ENCODE results near the gene RAB3IP.
"Not testable (repeated sequence)": the region's sequence is repeated elsewhere in the genome, so short reads cannot be mapped to it uniquely, and the experiment has no call there.

RAB3IP gene

GRCh38 chr12:69807101-69807897 is 68.6 kb downstream of the RAB3IP start:
- not testable (repeated sequence) for H3K4me3 Mint-ChIP-seq; H3K4me1 Mint-ChIP-seq (ENCODE audit: low read depth); H3K27me3 Mint-ChIP-seq (ENCODE audit: low read depth); H3K27ac Mint-ChIP-seq
- Mint-ChIP-seq H3K9me3 (peaks cover 27% of the 10 kb centered on the region), H3K36me3 (ENCODE audit: low read depth) (peaks cover 23% of the 10 kb centered on the region)

GRCh38 chr12:69810870-69811498 is 72.3 kb downstream of the RAB3IP start:
- H3K4me1 Mint-ChIP-seq (ENCODE audit: low read depth): peaks cover 1% of the 10 kb centered on the region
- no peak overlapping the region for H3K4me3 Mint-ChIP-seq
- H3K9me3 Mint-ChIP-seq: peaks cover 22% of the 10 kb centered on the region
- no peak overlapping the region for H3K27ac Mint-ChIP-seq
- no peaks in the 10 kb centered on the region for H3K27me3 Mint-ChIP-seq (ENCODE audit: low read depth)
- peaks cover 21% of the 10 kb centered on the region for H3K36me3 Mint-ChIP-seq (ENCODE audit: low read depth)

- Mint-ChIP-seq H3K4me3 (no peak overlapping the region), H3K36me3 (ENCODE audit: low read depth) (peaks cover 2% of the 10 kb centered on the region), H3K9me3 (no peaks in the 10 kb centered on the region), H3K27ac (no peak overlapping the region), H3K4me1 (ENCODE audit: low read depth) (peaks cover 3% of the 10 kb centered on the region), H3K27me3 (ENCODE audit: low read depth) (no peaks in the 10 kb centered on the region)
Observed at GRCh38 chr12:69816082-69816481, 77.4 kb downstream of the RAB3IP start.

GRCh38 chr12:69821032-69821455 is 82.4 kb downstream of the RAB3IP start:
- Mint-ChIP-seq H3K36me3 (ENCODE audit: low read depth) (no peaks in the 10 kb centered on the region), H3K4me1 (ENCODE audit: low read depth) (peaks cover 1% of the 10 kb centered on the region), H3K27ac (no peak overlapping the region), H3K4me3 (no peak overlapping the region), H3K27me3 (ENCODE audit: low read depth) (peaks cover 8% of the 10 kb centered on the region), H3K9me3 (no peaks in the 10 kb centered on the region)

GRCh38 chr12:69821456-69822159 is 82.9 kb downstream of the RAB3IP start:
- Mint-ChIP-seq H3K9me3 (no peaks in the 10 kb centered on the region), H3K27ac (no peak overlapping the region), H3K36me3 (ENCODE audit: low read depth) (no peaks in the 10 kb centered on the region)

GRCh38 chr12:69822201-69822860 is 83.7 kb downstream of the RAB3IP start:
- H3K27ac Mint-ChIP-seq: no peak overlapping the region
- no peak overlapping the region for H3K4me3 Mint-ChIP-seq
- peaks cover 9% of the 10 kb centered on the region for H3K27me3 Mint-ChIP-seq (ENCODE audit: low read depth)
- no peaks in the 10 kb centered on the region for H3K4me1 Mint-ChIP-seq (ENCODE audit: low read depth)
- H3K36me3 Mint-ChIP-seq (ENCODE audit: low read depth): no peaks in the 10 kb centered on the region
- no peaks in the 10 kb centered on the region for H3K9me3 Mint-ChIP-seq

More at GRCh38 chr12:69821456-69822159, 82.9 kb downstream of the RAB3IP start:
- Mint-ChIP-seq H3K27me3 (ENCODE audit: low read depth) (peaks cover 9% of the 10 kb centered on the region), H3K4me1 (ENCODE audit: low read depth) (no peaks in the 10 kb centered on the region), H3K4me3 (no peak overlapping the region)

- Mint-ChIP-seq H3K27ac (no peak overlapping the region), H3K9me3 (no peaks in the 10 kb centered on the region), H3K4me3 (no peak overlapping the region), H3K27me3 (ENCODE audit: low read depth) (peaks cover 10% of the 10 kb centered on the region), H3K4me1 (ENCODE audit: low read depth) (no peaks in the 10 kb centered on the region), H3K36me3 (ENCODE audit: low read depth) (no peaks in the 10 kb centered on the region)
Observed at GRCh38 chr12:69824028-69824427, 85.4 kb downstream of the RAB3IP start.

GRCh38 chr12:69824966-69825560 is 86.4 kb downstream of the RAB3IP start, which contains the start of gene MYRFL:
TSS of gene MYRFL (plus strand) at chr12:69825227. CDS start at chr12:69825518, 291 bp downstream.
- no peaks in the 10 kb centered on the region for H3K4me1 Mint-ChIP-seq (ENCODE audit: low read depth)

GRCh38 chr12:69828897-69829296 is 90.2 kb downstream of the RAB3IP start:
- no peak overlapping the region for H3K27ac Mint-ChIP-seq
- H3K9me3 Mint-ChIP-seq: no peaks in the 10 kb centered on the region
- H3K4me1 Mint-ChIP-seq (ENCODE audit: low read depth): no peaks in the 10 kb centered on the region
- no peaks in the 10 kb centered on the region for H3K36me3 Mint-ChIP-seq (ENCODE audit: low read depth)
- H3K4me3 Mint-ChIP-seq: no peak overlapping the region
- H3K27me3 Mint-ChIP-seq (ENCODE audit: low read depth): peaks cover 17% of the 10 kb centered on the region

More at GRCh38 chr12:69824966-69825560, 86.4 kb downstream of the RAB3IP start, which contains the start of gene MYRFL:
- Mint-ChIP-seq H3K4me3 (no peak within 1 kb of the TSS), H3K27ac (no peak within 1 kb of the TSS), H3K9me3 (no peaks in the 10 kb centered on the region), H3K27me3 (ENCODE audit: low read depth) (peaks cover 13% of the 10 kb centered on the region), H3K36me3 (ENCODE audit: low read depth) (no peaks in the 10 kb centered on the region)

GRCh38 chr12:69833696-69834095 is 95.0 kb downstream of the RAB3IP start:
- Mint-ChIP-seq H3K4me1 (ENCODE audit: low read depth) (no peaks in the 10 kb centered on the region), H3K36me3 (ENCODE audit: low read depth) (no peaks in the 10 kb centered on the region), H3K9me3 (no peaks in the 10 kb centered on the region), H3K27me3 (ENCODE audit: low read depth) (peaks cover 8% of the 10 kb centered on the region), H3K27ac (no peak overlapping the region), H3K4me3 (no peak overlapping the region)

GRCh38 chr12:69834147-69834546 is 95.5 kb downstream of the RAB3IP start:
- Mint-ChIP-seq H3K27me3 (ENCODE audit: low read depth) (peaks cover 6% of the 10 kb centered on the region), H3K4me1 (ENCODE audit: low read depth) (no peaks in the 10 kb centered on the region), H3K27ac (no peak overlapping the region), H3K9me3 (no peaks in the 10 kb centered on the region), H3K36me3 (ENCODE audit: low read depth) (no peaks in the 10 kb centered on the region), H3K4me3 (no peak overlapping the region)

GRCh38 chr12:69834576-69834975 is 95.9 kb downstream of the RAB3IP start:
- Mint-ChIP-seq H3K9me3 (no peaks in the 10 kb centered on the region), H3K36me3 (ENCODE audit: low read depth) (no peaks in the 10 kb centered on the region), H3K4me3 (no peak overlapping the region), H3K27ac (no peak overlapping the region), H3K4me1 (ENCODE audit: low read depth) (no peaks in the 10 kb centered on the region), H3K27me3 (ENCODE audit: low read depth) (peaks cover 5% of the 10 kb centered on the region)

- peaks cover 5% of the 10 kb centered on the region for H3K27me3 Mint-ChIP-seq (ENCODE audit: low read depth)
- H3K27ac Mint-ChIP-seq: no peak overlapping the region
- no peaks in the 10 kb centered on the region for H3K36me3 Mint-ChIP-seq (ENCODE audit: low read depth)
- no peaks in the 10 kb centered on the region for H3K9me3 Mint-ChIP-seq
- H3K4me1 Mint-ChIP-seq (ENCODE audit: low read depth): no peaks in the 10 kb centered on the region
- H3K4me3 Mint-ChIP-seq: no peak overlapping the region
Observed at GRCh38 chr12:69835081-69835480, 96.4 kb downstream of the RAB3IP start.

GRCh38 chr12:69836015-69836414 is 97.4 kb downstream of the RAB3IP start:
- no peak overlapping the region for H3K27ac Mint-ChIP-seq
- no peaks in the 10 kb centered on the region for H3K4me1 Mint-ChIP-seq (ENCODE audit: low read depth)

More at GRCh38 chr12:69836015-69836414, 97.4 kb downstream of the RAB3IP start:
- H3K27me3 Mint-ChIP-seq (ENCODE audit: low read depth): peaks cover 9% of the 10 kb centered on the region
- no peaks in the 10 kb centered on the region for H3K36me3 Mint-ChIP-seq (ENCODE audit: low read depth)
- H3K4me3 Mint-ChIP-seq: no peak overlapping the region
- H3K9me3 Mint-ChIP-seq: no peaks in the 10 kb centered on the region
